GM15510 (cell line): Measurements from ENCODE around the gene ALPI.

Experiments
- POLR2A ChIP-seq: IDR thresholded peaks from 3 replicates; pipeline ENCODE4 v1.6.1; 2011; ENCODE audit warnings: borderline replicate concordance; ENCODE audit not compliant: insufficient read length; ENCODE audit errors: extremely low read depth

The ALPI gene

DNA sequence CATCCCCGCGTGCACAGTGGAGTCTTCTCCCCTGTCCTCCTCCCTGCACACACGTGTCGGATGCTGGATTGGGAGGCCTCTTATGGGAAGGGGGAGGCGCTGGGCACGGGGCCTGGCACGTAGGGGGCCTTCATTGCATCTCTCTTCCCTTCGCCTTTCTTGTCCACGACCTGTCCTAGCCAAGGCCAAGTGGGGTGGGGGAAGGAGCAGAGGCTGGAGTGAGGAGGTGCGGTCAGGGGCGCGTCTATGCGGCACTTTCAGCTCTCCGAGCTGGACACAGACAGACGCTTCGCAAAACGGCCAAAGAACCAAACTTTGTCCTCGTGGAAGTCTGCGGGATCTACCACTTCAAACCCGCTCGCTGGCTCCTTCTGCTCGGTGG, 35.9 kb upstream of the ALPI start:
- no peak for TF ChIP-seq POLR2A

DNA sequence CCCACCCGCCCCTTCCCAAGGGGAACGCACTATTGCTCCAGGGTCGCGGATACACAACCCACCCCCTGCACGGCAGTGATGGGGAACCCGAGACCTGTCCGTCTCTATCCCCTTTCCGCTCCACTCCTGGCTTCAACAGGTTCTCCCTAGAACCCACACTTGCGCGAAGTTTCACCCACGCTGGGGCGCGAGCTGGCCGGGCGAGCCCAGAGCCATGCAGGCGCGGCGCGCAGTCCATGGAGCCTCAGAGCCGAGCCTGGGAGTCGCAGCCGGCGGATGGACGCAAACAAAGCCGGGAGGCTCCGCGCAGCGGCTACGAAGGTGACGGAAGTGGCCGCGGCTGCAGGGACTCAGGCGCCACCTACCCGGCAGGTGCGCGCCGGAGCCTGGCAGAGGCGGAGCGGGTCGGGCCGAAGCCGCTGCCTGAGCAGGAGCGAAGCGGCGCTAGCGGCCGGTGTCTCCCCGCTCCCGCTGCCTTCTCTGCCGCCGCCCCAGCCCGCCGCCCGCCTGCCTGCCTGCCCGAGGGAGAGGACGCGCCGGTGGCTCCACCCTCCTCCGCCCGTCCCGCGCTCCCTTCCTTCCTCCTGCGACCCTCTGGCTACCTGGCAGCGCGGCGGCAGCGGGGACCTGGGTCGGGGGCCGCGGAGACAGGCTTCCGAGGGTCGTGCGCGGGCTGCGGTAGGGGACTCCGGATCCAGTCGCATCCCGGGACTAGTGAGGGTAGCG, 35.3 kb upstream of the ALPI start:
- TF ChIP-seq POLR2A = no peak

DNA sequence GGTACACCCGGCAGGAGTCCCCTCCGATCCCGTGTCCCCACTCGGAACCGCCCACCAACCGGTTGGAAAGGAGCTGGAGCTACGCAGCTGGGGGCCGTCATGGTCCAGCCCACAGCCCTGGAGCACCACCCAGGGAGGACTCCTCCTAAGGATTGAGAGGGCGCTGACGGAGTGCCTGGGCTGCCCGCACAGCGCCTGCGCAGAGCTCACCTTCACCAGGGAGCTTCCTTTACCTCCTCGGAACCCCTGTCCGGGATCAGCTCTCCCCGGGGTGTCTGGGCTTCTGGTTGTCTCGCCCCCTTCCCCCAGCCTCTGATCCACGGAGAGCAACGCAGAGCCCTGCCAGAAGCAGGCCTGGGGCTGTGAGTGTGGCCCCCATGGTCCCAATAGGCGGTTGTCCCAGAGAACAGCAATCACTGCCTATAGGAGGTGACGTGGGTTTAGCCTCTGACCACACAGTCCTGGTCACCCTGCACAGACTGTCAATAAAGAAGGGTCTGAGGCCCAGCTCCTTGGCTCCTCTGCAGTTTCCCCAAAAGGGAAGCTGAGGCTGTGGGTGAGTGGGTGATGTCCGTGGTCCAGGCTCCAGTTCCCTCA, 34.7 kb upstream of the ALPI start:
- no peak for TF ChIP-seq POLR2A

DNA sequence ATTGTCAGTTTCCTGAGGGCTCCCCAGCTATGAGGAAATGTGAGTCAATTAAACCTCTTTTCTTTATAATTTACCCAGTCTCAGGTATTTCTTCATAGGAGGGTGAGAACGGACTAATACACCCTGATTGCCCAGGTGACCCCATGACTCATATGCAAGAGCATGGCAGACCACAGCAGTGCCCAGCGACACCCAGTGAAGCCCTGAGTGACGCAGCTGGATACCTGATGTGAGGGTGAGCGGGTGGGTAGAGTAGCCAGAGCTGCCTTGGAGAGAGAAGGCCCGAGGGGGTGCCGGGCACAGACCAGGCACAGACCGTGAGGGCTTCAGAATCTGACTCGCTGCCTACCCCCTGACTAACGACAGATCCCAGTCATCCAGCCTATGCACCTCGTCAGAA, 33.9 kb upstream of the ALPI start:
- no peak for TF ChIP-seq POLR2A

DNA sequence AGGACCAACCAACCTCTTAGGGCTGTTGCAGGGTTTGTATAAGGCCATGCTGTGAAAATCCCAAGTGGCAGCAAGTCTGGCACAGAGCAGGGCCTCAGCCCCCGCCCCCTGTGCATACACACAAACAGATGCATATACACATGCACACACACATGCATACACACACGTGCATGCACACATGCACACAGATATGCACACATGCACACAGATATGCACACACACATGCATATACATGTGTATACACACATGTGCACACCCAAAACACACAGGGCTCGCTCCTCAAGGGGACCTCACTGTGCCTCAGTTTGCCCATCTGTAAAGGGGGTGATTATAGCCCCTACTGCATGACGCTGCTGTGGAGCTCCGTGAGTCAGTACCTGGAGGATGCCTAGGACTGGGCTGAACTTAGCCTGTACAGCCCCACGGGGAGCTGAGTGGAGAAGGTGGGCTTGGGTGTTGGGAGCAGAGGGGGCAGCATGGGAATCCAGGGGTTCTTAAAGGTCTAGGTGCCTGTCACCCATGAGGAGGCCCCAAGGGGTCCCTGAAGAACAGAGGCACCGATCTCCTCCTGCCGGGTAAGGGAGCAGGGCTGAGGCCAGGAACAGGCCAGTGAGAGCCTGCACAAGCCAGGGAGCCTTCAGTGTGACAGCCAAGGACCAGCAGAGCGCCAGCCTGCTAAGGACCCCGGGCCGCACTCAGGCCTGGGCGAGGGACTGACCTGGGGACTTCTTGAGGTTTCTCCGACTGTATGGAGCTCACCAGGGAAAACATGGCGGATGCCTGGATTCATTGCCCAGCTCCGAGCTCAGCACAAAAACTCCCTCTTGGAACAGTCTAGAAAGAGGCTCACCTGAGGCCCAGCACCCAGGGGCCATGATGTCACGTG, 24.0 kb upstream of the ALPI start:
- TF ChIP-seq POLR2A = no peak

DNA sequence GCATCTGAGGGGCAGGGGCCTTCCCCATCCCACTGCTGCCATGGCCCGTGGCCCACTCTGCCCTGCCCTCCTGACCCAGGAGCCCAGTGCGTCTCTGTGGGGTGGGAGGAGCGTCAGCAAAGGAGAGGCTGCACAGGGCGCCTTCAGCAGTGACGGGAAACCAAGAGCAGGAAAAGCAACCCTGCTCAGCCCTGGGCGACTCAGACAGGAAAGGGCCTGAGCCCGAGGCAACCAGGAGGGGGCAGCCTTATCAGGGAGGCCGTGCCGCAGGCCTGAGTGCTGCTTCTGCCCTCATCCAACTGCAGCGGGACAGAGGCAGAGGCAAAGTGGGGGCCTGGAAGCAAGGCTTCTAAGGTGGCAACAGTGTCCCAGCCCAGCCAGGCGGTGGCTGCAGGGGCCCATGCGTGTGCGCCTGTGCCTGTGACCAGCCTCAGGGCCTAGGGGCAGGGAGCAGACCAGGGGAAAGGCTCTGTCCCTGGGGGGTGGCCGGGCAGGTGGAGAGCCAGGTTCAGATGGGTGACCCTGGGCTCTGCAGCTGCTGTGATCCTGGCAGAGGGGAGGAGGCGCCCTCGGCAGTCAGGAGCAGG, 23.3 kb upstream of the ALPI start:
- no peak for TF ChIP-seq POLR2A

DNA sequence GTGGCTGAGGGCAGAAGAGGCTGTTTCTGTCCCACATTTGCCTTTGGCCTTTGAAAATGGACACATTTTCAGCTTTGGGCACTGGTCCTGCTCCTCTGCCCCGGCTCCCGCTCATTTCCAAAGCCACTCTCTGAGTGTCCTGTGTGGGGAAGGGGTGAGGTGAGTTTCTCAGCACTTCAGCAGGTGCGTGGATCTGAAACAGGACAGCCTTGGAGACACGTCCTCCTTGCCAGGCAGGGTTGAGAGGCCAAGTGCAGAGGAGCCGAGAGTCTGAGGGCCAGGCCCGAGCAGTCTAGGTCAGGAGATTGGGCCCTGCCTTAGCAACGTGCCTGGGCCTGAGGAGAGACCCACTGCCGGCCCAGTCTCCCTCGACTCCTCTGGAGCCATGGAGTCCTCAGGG, 21.9 kb upstream of the ALPI start:
- no peak for TF ChIP-seq POLR2A

DNA sequence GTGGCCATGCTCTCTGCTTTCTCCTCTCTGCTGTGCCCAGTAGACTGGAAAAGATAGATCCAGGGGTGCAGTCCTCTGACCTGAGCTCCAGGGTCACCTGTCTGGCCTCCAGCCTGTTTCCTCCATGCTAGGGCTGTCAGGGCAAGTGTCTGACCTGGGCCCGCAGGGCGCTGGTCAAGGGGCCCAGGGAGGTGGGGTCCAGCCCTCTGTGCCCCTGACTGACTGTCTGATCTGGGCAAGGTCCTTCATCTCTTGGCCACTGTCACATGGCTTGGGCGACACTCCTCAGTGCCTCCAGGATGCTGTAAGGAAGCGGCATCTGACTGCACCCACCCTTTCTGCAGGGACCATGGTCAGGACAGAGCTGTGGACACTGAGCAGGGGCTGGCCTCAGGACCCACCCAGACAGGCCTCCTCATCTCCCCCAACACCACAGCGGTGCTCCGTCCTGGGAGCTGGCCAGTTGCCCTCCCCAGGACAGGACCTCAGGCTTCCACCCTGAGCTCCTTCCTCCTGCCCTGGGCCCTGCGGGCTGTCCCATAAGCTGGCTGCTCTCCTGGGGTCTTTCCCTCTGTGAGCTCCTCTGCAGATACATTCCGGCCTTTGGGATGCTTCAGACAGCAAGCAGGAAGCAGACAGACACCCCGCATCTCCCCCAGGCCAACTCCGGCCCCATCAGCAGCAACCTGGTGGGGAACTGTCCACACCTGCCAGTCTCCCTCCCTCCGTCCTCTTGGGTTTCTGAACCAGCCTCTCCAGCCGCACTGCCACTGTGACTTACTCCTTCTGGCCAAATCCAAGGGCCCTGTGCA, 21.2 kb upstream of the ALPI start:
- TF ChIP-seq POLR2A = no peak

DNA sequence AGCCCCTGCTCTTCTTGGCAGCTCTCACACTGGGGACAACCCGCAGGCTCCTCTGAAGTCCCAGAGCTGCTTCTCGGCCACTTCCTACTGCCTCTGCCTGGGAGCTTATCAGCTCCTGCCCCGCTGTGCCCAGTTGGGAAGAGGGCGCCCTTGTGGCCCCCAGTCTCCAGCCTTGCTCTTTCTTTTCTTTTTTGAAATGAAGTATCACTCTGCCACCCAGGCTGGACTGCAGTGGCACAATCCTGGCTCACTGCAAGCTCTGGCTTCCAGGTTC, 20.6 kb upstream of the ALPI start:
- TF ChIP-seq POLR2A = no peak

DNA sequence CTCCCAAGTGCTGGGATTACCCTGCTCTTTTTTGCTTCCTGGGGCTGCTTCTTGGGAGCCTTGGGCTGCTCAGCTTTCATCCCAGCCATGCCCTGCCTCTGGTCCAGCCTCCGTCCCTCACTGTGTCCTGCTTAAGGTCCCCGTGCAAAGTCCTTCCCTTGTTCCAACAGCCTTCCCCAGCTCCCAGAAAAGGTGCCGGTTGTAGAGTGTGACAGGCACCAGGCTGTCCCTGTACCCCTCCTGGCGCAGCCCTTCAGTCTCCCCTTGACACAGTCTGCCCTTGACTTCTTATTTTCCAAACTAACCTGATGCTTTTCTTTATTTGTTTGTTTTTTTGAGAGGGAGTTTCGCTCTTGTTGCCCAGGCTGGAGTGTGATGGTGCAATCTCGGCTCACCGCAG, 20.1 kb upstream of the ALPI start:
- TF ChIP-seq POLR2A = no peak

DNA sequence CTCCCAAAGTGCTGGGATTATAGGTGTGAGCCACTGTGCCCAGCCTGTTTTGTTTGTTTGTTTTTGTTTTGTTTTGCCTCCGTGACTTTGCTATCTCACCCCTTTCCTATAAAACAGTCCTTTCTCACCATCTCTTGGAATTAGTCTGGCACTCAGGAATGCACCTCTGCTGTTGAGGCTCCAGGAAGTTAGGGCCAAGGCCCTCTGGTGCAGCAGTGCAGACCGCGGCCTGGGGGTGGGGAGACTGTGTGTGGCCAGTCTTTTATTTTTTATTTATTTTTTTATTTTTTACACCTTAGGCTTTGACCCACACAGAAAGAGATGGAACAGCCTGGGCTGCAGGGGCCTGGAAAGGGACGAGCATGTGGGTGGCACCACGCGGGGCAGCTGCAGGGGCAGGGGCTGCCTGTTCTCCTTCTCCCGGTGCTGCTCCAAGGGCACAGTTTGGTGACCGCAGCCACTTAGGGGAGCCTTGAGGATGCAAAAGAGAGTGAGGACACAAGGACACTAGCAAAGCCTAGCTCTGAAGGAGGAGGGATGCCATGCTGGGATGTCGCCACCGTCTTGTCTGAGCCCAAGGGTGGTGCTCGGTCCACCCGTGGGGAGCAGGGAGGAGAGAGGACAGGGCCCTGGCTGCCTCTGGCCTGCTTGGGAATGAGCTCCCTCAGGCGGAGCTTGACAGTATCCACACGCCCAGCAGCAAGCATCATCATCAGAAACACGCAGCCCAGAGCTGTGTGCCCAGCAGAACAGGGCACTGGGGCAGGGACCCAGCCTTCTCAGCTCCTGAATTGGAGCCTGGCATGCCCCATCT, 19.4 kb upstream of the ALPI start:
- TF ChIP-seq POLR2A = no peak

DNA sequence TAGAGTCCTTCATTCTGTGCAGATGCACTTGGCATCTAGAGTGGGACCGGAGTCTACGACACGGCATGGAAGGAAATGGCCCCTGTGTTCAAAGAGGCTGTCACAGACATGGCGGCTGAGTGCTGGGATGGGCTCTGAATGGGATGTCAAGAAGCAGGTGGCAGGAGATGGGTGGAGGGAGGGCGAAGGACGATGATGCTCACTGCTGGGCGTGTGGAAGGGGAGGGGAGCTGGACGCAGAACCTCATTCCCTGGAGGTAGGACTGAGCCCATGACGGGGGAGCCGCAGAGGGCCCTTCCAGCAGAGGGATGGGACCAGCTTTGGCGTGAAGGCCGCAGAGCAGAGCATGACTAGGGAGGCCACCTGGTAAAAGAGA, 18.8 kb upstream of the ALPI start:
- TF ChIP-seq POLR2A = no peak

DNA sequence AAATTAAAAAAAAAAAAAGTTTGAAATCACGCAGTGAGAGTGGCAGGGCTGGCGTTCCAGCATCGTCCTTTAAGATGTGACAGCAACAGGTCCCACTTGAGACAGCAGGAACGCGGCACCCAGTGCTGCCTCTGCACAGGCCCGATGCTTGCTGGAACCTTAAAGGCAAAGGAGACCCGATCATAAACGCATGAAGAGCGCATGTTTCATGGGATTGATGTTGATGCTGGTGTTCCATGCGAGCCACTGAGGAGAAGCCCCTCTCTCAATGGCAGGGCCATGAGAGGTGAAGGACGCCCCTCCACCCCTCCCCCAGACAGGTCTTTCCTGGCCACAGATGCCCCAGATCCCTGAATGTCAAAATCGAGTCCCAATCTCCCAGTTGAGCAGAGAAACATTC, 17.9 kb upstream of the ALPI start:
- TF ChIP-seq POLR2A = no peak
